Activated naive CD8-positive, alpha-beta T cell treated with anti-CD3 and anti-CD28 coated beads, Interleukin-2, amount 50 U/mL, for 24 hours (primary cell): ENCODE measurements around the gene CDC42BPA.

Experiments used
- ATAC-seq: fragments of 150-1000 bp; cut with Tn5 transposase; one replicate; pipeline ENCODE4 v1.10.0; 2021
- DNase-seq: peaks from one replicate; pipeline ENCODE4 v3.0.0; 2021
- H3K27ac Mint-ChIP-seq: one replicate; pipeline ENCODE4 v1.8.0; 2021; ENCODE audit warnings: mild to moderate bottlenecking, mixed read lengths
- H3K27me3 Mint-ChIP-seq: one replicate; pipeline ENCODE4 v1.8.0; 2021; ENCODE audit warnings: mixed read lengths
- H3K36me3 Mint-ChIP-seq: one replicate; pipeline ENCODE4 v1.8.0; 2021; ENCODE audit warnings: low read depth, mixed read lengths
- H3K4me1 Mint-ChIP-seq: one replicate; pipeline ENCODE4 v1.8.0; 2021; ENCODE audit warnings: mixed read lengths
- H3K4me3 Mint-ChIP-seq: one replicate; pipeline ENCODE4 v1.8.0; 2021; ENCODE audit warnings: mild to moderate bottlenecking, moderate library complexity, mixed read lengths
- H3K9me3 Mint-ChIP-seq: one replicate; pipeline ENCODE4 v1.8.0; 2021; ENCODE audit warnings: mixed read lengths

Gene CDC42BPA

GRCh38 chr1:226983992-226984364 lies 334.3 kb downstream of the CDC42BPA start:
- Mint-ChIP-seq H3K27ac (no peak overlapping the region), H3K9me3 (no peaks in the 10 kb centered on the region), H3K36me3 (no peaks in the 10 kb centered on the region), H3K4me3 (no peak overlapping the region), H3K4me1 (peaks cover 1% of the 10 kb centered on the region), H3K27me3 (no peaks in the 10 kb centered on the region)
- DNase-seq (no peak), ATAC-seq (no peak)

GRCh38 chr1:226983247-226983991 lies 334.9 kb downstream of the CDC42BPA start:
- Mint-ChIP-seq H3K36me3 (no peaks in the 10 kb centered on the region), H3K4me1 (no peaks in the 10 kb centered on the region), H3K27me3 (no peaks in the 10 kb centered on the region), H3K27ac (no peak overlapping the region), H3K9me3 (no peaks in the 10 kb centered on the region), H3K4me3 (no peak overlapping the region)
- DNase-seq (no peak), ATAC-seq (no peak)

GRCh38 chr1:226982451-226983177 lies 335.7 kb downstream of the CDC42BPA start:
- no peaks in the 10 kb centered on the region for H3K9me3 Mint-ChIP-seq
- H3K27ac Mint-ChIP-seq, result no peak overlapping the region
- no peak overlapping the region for H3K4me3 Mint-ChIP-seq
- no peak for DNase-seq
- H3K36me3 Mint-ChIP-seq, result no peaks in the 10 kb centered on the region
- H3K4me1 Mint-ChIP-seq, result no peaks in the 10 kb centered on the region
- no peak for ATAC-seq
- no peaks in the 10 kb centered on the region for H3K27me3 Mint-ChIP-seq

DNA sequence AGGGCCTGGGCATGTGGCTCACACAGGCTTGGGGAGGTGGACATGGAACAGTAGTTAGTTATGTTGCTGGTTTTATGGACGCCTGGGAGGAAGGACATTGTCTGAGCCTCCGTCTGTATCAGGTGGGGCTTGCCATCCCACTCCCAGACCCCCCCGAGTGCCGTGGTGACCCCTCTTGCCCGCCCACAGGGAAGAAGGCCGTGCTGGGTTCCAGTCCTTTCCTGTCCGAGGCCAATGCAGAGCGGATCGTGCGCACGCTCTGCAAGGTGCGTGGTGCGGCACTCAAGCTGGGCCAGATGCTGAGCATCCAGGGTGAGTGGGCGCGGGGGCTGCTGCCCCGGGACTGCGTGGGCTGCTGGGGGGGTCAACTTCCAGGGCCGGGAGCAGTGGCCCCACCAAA lies 336.5 kb downstream of the CDC42BPA start:
- H3K4me1 Mint-ChIP-seq, result no peaks in the 10 kb centered on the region
- DNase-seq, result no peak
- no peak overlapping the region for H3K4me3 Mint-ChIP-seq
- peaks cover 2% of the 10 kb centered on the region for H3K36me3 Mint-ChIP-seq
- H3K27me3 Mint-ChIP-seq, result no peaks in the 10 kb centered on the region
- H3K9me3 Mint-ChIP-seq, result no peaks in the 10 kb centered on the region
- no peak overlapping the region for H3K27ac Mint-ChIP-seq
- ATAC-seq, result no peak

DNA sequence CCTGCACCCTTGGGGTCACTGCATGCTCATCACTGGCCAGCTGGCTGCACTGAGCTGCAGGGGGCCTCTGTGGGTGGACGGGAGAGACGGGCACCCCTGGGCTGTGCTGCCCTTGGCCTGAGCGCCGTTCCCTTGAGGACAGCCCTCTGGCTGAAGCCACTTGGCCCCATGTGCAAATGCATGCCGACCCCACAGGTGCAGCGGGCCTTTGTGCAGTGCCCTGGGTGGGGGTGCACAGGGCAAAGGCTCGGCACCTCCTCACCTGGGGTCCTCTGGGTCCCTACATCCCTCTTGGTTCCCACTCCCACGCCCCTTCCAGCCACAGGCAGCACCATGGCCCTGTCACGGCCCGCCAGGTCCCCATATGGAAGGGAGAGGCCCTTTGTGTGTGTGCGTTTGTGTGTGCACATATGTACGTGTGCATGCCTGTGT lies 336.9 kb downstream of the CDC42BPA start:
- no peak overlapping the region for H3K4me3 Mint-ChIP-seq
- ATAC-seq, result no peak
- no peaks in the 10 kb centered on the region for H3K9me3 Mint-ChIP-seq
- no peak overlapping the region for H3K27ac Mint-ChIP-seq
- H3K27me3 Mint-ChIP-seq, result no peaks in the 10 kb centered on the region
- no peak for DNase-seq
- H3K4me1 Mint-ChIP-seq, result no peaks in the 10 kb centered on the region
- H3K36me3 Mint-ChIP-seq, result peaks cover 2% of the 10 kb centered on the region

DNA sequence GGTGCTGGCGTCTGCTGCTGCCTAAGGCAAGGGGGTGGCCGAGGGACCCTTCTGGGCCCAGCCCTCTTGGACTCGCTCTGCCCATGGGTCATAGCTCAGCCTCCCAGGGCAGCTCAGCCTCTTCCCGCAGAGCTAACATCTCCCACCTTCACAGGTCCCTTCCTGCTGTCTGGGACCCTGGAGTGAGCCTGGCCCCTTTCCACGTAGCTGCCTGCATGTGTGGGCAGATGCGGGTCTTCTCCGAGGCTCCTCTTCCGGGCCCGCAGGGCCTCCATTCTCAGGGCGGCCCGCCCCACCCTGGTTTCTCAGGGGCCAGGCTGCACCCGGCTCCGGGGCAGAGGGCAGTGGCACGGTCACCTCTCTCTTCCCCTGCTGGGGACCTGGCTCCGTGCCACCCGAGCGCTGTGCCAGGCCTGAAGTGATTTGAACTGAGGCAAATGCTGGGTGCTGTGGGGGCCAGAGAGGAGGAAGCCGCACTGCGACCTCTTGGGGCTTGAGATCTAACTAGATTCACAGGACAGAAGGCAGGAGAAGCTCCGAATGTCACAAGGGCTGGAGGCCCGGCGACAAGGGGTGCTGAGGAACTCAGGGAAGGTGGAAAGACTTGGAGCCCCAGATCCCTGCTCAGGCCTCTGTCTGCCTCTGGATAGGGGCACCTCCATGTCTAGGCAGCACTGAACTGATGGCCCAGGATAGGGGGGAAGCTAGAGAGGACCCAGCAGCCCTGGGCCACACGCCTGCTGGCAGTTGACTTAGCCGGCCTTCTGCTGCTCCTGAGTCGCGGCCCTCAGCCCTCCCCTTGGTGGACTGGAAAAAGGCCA lies 337.5 kb downstream of the CDC42BPA start:
- H3K36me3 Mint-ChIP-seq, result peaks cover 2% of the 10 kb centered on the region
- no peak overlapping the region for H3K4me3 Mint-ChIP-seq
- no peaks in the 10 kb centered on the region for H3K27me3 Mint-ChIP-seq
- DNase-seq, result no peak
- no peaks in the 10 kb centered on the region for H3K4me1 Mint-ChIP-seq
- no peak overlapping the region for H3K27ac Mint-ChIP-seq
- ATAC-seq, result no peak
- H3K9me3 Mint-ChIP-seq, result no peaks in the 10 kb centered on the region

- Mint-ChIP-seq H3K36me3 (peaks cover 2% of the 10 kb centered on the region), H3K4me3 (no peak overlapping the region), H3K9me3 (no peaks in the 10 kb centered on the region), H3K27me3 (no peaks in the 10 kb centered on the region), H3K4me1 (no peaks in the 10 kb centered on the region), H3K27ac (no peak overlapping the region)
- ATAC-seq (no peak), DNase-seq (no peak)
Measured at GRCh38 chr1:226980122-226980560, 338.2 kb downstream of the CDC42BPA start.

DNA sequence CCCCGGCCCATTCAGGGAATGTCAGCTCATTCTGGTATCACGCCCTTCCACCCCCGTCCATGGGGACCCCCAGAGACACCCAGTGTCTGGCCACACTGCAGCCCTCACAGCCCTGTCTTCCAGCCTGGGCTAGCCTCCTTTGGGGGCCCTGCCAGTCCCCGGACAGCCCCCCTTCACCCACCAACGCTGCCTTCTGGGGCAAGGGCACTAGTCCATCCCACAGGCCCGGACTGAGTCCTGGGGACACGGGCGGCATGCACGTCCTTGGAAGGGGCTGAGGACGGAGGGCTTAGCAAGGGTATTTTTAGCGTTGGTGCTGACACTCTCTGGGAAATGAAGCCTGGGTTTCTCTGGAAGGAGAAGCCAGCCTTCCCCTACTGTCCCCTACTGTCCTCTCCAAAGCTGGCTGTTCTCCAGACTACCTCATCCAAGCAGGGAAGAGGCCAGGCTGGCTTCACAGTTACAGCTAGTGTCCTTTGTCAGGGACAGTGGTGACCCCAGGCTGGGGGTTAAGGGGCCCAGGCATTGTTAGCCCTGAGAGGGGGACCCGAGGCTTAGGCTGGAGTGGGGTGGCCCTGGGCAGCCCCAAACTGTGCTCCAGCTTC lies 338.7 kb downstream of the CDC42BPA start:
- no peaks in the 10 kb centered on the region for H3K27me3 Mint-ChIP-seq
- DNase-seq, result no peak
- peaks cover 2% of the 10 kb centered on the region for H3K36me3 Mint-ChIP-seq
- H3K27ac Mint-ChIP-seq, result no peak overlapping the region
- ATAC-seq, result no peak
- no peaks in the 10 kb centered on the region for H3K4me1 Mint-ChIP-seq
- no peak overlapping the region for H3K4me3 Mint-ChIP-seq
- H3K9me3 Mint-ChIP-seq, result no peaks in the 10 kb centered on the region

DNA sequence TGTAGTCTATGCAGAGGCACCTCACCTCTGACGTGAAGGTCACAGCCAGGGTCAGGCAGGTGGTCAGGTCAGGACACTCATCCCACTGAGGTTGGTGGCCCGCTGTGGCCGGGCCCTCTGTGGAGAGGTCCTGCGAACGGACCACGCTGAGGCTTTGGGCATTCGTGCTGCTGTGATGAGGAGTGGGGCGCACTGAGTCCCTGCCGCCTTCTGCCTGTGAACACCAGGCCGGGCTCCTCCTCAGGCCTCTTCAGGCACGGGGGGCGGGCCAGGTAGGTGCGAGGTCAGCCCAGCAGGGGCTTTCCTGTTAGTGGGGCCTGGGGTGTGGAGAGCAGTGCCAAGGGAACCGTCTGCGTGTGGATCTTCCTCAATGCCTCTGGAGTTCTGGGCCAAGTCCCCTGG lies 339.2 kb downstream of the CDC42BPA start:
- no peak for ATAC-seq
- Mint-ChIP-seq H3K36me3 (peaks cover 2% of the 10 kb centered on the region), H3K9me3 (no peaks in the 10 kb centered on the region), H3K27ac (no peak overlapping the region), H3K4me3 (no peak overlapping the region), H3K4me1 (no peaks in the 10 kb centered on the region), H3K27me3 (no peaks in the 10 kb centered on the region)
- DNase-seq, result no peak

- H3K36me3 Mint-ChIP-seq, result peaks cover 2% of the 10 kb centered on the region
Measured at GRCh38 chr1:226978432-226979114, 339.7 kb downstream of the CDC42BPA start.

GRCh38 chr1:226977643-226978431 lies 340.5 kb downstream of the CDC42BPA start:
- H3K27ac Mint-ChIP-seq, result no peak overlapping the region
- no peak for ATAC-seq
- H3K4me1 Mint-ChIP-seq, result no peaks in the 10 kb centered on the region
- H3K4me3 Mint-ChIP-seq, result no peak overlapping the region
- no peaks in the 10 kb centered on the region for H3K9me3 Mint-ChIP-seq
- no peaks in the 10 kb centered on the region for H3K27me3 Mint-ChIP-seq
- no peak for DNase-seq
- H3K36me3 Mint-ChIP-seq, result peaks cover 2% of the 10 kb centered on the region

More at GRCh38 chr1:226978432-226979114, 339.7 kb downstream of the CDC42BPA start:
- H3K27me3 Mint-ChIP-seq, result no peaks in the 10 kb centered on the region
- DNase-seq (no peak), ATAC-seq (no peak)
- no peaks in the 10 kb centered on the region for H3K9me3 Mint-ChIP-seq
- H3K4me1 Mint-ChIP-seq, result no peaks in the 10 kb centered on the region
- H3K4me3 Mint-ChIP-seq, result no peak overlapping the region
- no peak overlapping the region for H3K27ac Mint-ChIP-seq

DNA sequence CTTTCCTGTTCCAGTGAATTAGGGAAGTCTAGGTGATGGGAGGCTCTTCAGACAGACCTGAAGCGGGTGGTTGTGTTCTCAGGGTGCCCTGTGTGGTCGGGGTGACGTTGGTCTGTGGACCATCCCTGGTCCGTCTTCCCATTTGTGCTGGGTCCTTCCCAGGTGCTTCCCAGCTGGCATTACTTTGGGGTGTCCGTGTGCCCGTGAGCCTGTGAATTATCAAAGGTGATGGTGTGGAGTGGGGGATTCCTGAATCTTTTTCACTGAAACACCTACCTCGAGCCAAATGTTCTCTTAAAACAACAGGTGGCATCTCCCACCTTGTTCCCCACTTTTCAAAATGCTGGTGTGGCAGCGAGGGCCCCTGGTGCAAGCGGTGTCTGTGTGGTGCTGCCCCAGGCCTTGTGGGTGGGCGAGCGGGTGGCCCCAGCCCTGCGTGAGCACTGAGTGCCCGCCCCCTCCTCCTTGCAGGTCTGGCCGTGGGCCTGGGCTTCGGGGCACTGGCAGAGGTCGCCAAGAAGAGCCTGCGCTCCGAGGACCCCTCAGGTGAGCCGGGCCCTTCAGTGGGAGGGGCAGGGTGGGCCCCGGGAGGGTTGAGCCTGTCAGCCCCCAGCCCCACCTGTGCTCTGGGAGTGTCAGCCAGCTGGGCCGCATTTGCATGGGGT lies 341.2 kb downstream of the CDC42BPA start:
- Mint-ChIP-seq H3K27ac (no peak overlapping the region), H3K36me3 (peaks cover 3% of the 10 kb centered on the region), H3K9me3 (no peaks in the 10 kb centered on the region), H3K27me3 (no peaks in the 10 kb centered on the region), H3K4me1 (no peaks in the 10 kb centered on the region), H3K4me3 (no peak overlapping the region)
- DNase-seq (no peak), ATAC-seq (no peak)
